Activated T-helper 17 cell treated with anti-CD3 and anti-CD28 coated beads, Interleukin-2, amount 50 U/mL, for 72 hours (primary cell): Measurements from ENCODE around the gene TFAP2E. TPM values are rescaled to one million over a fixed set of nuclear protein-coding genes. Genes with fewer than 3 reads are reported as not detected.
"Not testable (repeated sequence)": the region's sequence is repeated elsewhere in the genome, so short reads cannot be mapped to it uniquely, and the experiment has no call there.

Source experiments
- ATAC-seq: fragments of 150-1000 bp; cut with Tn5 transposase; replicated peaks from 2 replicates; pipeline ENCODE4 v1.10.0; 2021; ENCODE audit warnings: mild to moderate bottlenecking, moderate library complexity
- H3K27ac Mint-ChIP-seq: one replicate; pipeline ENCODE4 v1.8.0; 2022; ENCODE audit warnings: mixed read lengths
- H3K27me3 Mint-ChIP-seq: one replicate; pipeline ENCODE4 v1.8.0; 2022; ENCODE audit warnings: mixed read lengths
- H3K36me3 Mint-ChIP-seq: one replicate; pipeline ENCODE4 v1.8.0; 2022; ENCODE audit warnings: low read depth, mild to moderate bottlenecking, mixed read lengths
- H3K4me1 Mint-ChIP-seq: one replicate; pipeline ENCODE4 v1.8.0; 2022; ENCODE audit warnings: mixed read lengths
- H3K4me3 Mint-ChIP-seq: one replicate; pipeline ENCODE4 v1.8.0; 2022; ENCODE audit warnings: mild to moderate bottlenecking, mixed read lengths
- H3K9me3 Mint-ChIP-seq: one replicate; pipeline ENCODE4 v1.8.0; 2022; ENCODE audit warnings: mixed read lengths
- total RNA-seq, 2 donors: library from RNA; stranded (reverse); gene quantifications; one replicate each; pipeline ENCODE4 v1.2.3, GENCODE V29; 2022

Gene TFAP2E
- total RNA-seq, 2 donors from 2014 or later: 0.97 to 4.5 TPM

- H3K4me1 Mint-ChIP-seq: peaks cover 9% of the 10 kb centered on the region
- peak overlapping the region; percentile 44 for H3K27ac Mint-ChIP-seq
- peak overlapping the region; percentile 95 for H3K4me3 Mint-ChIP-seq
- no peaks in the 10 kb centered on the region for H3K9me3 Mint-ChIP-seq
- ATAC-seq: no peak
- H3K27me3 Mint-ChIP-seq: no peaks in the 10 kb centered on the region
- H3K36me3 Mint-ChIP-seq: no peaks in the 10 kb centered on the region
Observed at GRCh38 chr1:35575416-35575958, 2.4 kb downstream of the TFAP2E start.

GRCh38 chr1:35576061-35576765 lies 3.1 kb downstream of the TFAP2E start:
- Mint-ChIP-seq H3K4me1 (peaks cover 9% of the 10 kb centered on the region), H3K4me3 (peak overlapping the region; percentile 95), H3K9me3 (no peaks in the 10 kb centered on the region), H3K36me3 (no peaks in the 10 kb centered on the region), H3K27ac (peak overlapping the region; percentile 44), H3K27me3 (no peaks in the 10 kb centered on the region)
- ATAC-seq: no peak

- not testable (repeated sequence) for H3K36me3 Mint-ChIP-seq, H3K4me1 Mint-ChIP-seq, H3K27me3 Mint-ChIP-seq, ATAC-seq, H3K9me3 Mint-ChIP-seq
- Mint-ChIP-seq H3K27ac (peak overlapping the region; percentile 44), H3K4me3 (peak overlapping the region; percentile 95)
Observed at GRCh38 chr1:35576766-35577070, 3.6 kb downstream of the TFAP2E start.

- Mint-ChIP-seq H3K36me3 (no peaks in the 10 kb centered on the region), H3K27ac (peak overlapping the region; percentile 92), H3K4me3 (peak overlapping the region; percentile 95), H3K4me1 (peaks cover 9% of the 10 kb centered on the region), H3K27me3 (no peaks in the 10 kb centered on the region), H3K9me3 (no peaks in the 10 kb centered on the region)
- peak; percentile 88 for ATAC-seq
Observed at GRCh38 chr1:35577071-35577998, 4.2 kb downstream of the TFAP2E start.

DNA sequence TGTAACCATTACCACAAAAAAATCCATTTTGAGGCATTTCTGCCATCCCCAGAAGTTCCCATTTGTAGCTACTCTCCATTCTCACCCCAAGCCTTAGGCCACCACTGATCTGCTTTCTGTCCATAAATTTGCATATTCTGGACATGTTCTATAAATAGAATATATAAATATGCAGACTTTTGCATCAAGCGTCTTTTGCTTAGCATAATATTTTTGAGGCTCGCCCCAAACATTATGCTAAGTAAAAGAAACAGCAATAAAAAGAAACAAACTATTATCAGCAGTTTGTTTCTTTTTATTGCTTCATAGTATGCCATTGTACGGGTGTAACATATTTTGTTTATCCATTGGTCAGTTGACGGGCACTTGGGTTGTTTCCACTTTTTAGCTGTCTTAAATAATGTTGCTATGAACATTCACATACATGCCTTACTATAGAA lies 7.9 kb downstream of the TFAP2E start:
- no peaks in the 10 kb centered on the region for H3K27me3 Mint-ChIP-seq
- ATAC-seq: no peak

DNA sequence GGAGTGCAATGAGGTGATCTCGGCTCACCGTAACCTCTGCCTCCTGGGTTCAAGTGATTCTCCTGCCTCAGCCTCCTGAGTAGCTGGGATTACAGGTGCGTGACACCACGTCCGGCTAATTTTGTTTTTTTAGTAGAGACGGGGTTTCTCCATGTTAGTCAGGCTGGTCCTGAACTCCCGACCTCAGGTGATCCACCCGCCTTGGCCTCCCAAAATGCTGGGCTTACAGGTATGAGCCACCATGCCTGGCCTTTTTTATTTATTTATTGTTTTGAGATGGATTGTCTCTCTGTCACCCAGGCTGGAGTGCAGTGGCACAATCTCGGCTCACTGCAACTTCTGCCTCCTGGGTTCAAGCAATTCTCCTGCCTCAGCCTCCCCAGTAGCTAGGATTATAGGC lies 8.5 kb downstream of the TFAP2E start:
- not testable (repeated sequence) for H3K27me3 Mint-ChIP-seq, ATAC-seq, H3K27ac Mint-ChIP-seq, H3K36me3 Mint-ChIP-seq, H3K4me1 Mint-ChIP-seq, H3K9me3 Mint-ChIP-seq, H3K4me3 Mint-ChIP-seq

More for the DNA sequence above, 7.9 kb downstream of the TFAP2E start:
- H3K4me3 Mint-ChIP-seq: no peak overlapping the region
- peaks cover 9% of the 10 kb centered on the region for H3K4me1 Mint-ChIP-seq
- no peaks in the 10 kb centered on the region for H3K36me3 Mint-ChIP-seq
- no peak overlapping the region for H3K27ac Mint-ChIP-seq
- no peaks in the 10 kb centered on the region for H3K9me3 Mint-ChIP-seq

GRCh38 chr1:35585281-35585680 lies 12.2 kb downstream of the TFAP2E start:
- Mint-ChIP-seq H3K36me3 (no peaks in the 10 kb centered on the region), H3K9me3 (no peaks in the 10 kb centered on the region), H3K4me3 (no peak overlapping the region), H3K4me1 (peaks cover 4% of the 10 kb centered on the region), H3K27me3 (no peaks in the 10 kb centered on the region), H3K27ac (no peak overlapping the region)
- no peak for ATAC-seq

DNA sequence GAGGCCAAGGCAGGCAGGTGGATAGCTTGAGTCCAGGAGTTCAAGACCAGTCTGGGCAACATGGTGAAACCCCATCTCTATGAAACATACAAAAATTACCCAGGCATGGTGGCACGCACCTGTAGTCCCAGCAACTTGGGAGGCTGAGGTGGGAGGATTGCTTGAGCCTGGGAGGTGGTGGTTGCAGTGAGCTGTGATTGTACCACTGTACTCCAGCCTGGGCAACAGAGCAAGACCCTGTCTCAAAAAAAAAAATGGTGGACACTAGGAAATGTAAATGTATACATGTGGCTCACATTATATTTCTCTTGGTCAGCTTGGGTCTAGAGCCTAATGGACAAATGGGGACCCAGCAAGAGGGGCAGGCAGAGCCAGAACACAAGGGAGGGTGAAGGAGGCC lies 12.7 kb downstream of the TFAP2E start:
- H3K4me1 Mint-ChIP-seq, ATAC-seq, H3K9me3 Mint-ChIP-seq, H3K36me3 Mint-ChIP-seq, H3K4me3 Mint-ChIP-seq, H3K27me3 Mint-ChIP-seq, H3K27ac Mint-ChIP-seq: not testable (repeated sequence)

DNA sequence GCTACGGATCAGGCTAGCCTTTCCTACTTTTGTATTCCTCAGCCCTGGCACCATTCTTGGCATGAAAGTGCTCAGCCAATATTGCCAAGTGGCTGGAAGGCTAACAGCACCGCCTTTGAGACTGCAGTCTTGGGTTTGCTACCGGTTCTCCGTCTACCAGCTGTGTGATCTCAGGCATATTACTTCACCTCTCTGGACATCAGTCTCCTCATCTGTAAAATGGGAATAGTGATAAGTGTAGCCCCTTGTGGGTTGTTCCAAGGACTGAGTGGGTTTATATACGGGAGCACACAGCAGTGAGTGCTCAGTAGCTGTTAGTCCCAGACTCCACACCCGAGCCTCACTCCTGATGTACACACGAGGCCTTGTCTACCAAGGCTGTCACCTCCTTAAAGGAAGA lies 13.7 kb downstream of the TFAP2E start:
- Mint-ChIP-seq H3K27ac (no peak overlapping the region), H3K36me3 (no peaks in the 10 kb centered on the region), H3K9me3 (no peaks in the 10 kb centered on the region), H3K27me3 (no peaks in the 10 kb centered on the region), H3K4me1 (peaks cover 4% of the 10 kb centered on the region), H3K4me3 (no peak overlapping the region)
- ATAC-seq: no peak

- H3K4me1 Mint-ChIP-seq: peaks cover 4% of the 10 kb centered on the region
- H3K36me3 Mint-ChIP-seq: no peaks in the 10 kb centered on the region
- no peaks in the 10 kb centered on the region for H3K27me3 Mint-ChIP-seq
- ATAC-seq: no peak
- H3K27ac Mint-ChIP-seq: no peak overlapping the region
- H3K4me3 Mint-ChIP-seq: no peak overlapping the region
- H3K9me3 Mint-ChIP-seq: no peaks in the 10 kb centered on the region
Observed at GRCh38 chr1:35587736-35588135, 14.6 kb downstream of the TFAP2E start.

- Mint-ChIP-seq H3K4me1 (peaks cover 4% of the 10 kb centered on the region), H3K4me3 (no peak overlapping the region), H3K36me3 (no peaks in the 10 kb centered on the region), H3K27me3 (no peaks in the 10 kb centered on the region), H3K27ac (no peak overlapping the region), H3K9me3 (no peaks in the 10 kb centered on the region)
- no peak for ATAC-seq
Observed at GRCh38 chr1:35588197-35588910, 15.2 kb downstream of the TFAP2E start.

GRCh38 chr1:35589516-35590427 lies 16.7 kb downstream of the TFAP2E start:
- H3K27me3 Mint-ChIP-seq: no peaks in the 10 kb centered on the region
- no peak overlapping the region for H3K27ac Mint-ChIP-seq
- no peak for ATAC-seq
- peaks cover 8% of the 10 kb centered on the region for H3K4me1 Mint-ChIP-seq
- no peak overlapping the region for H3K4me3 Mint-ChIP-seq
- H3K36me3 Mint-ChIP-seq: no peaks in the 10 kb centered on the region
- no peaks in the 10 kb centered on the region for H3K9me3 Mint-ChIP-seq

DNA sequence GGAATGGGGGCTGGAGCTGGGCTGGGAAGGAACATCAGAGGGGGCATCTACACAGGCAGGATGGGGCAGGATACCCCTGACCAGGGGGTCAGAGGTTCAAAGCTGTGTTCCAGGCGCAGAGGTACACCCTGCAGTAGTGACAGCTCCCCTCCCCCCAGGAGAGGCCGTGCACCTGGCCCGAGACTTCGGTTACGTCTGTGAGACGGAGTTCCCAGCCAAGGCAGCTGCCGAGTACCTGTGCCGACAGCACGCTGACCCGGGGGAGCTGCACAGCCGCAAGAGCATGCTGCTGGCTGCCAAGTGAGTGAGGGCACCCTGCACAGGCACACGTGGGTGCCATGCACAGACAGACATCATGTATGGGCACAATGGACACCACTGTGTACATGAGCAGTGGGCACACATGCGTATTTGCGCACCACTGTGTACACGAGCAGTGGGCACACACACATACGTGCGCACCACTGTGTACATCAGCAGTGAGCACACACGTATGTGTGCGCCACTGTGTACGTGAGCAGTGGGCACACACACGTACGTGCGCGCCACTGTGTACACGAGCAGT lies 17.4 kb downstream of the TFAP2E start:
- H3K36me3 Mint-ChIP-seq: no peaks in the 10 kb centered on the region

More for the DNA sequence above, 17.4 kb downstream of the TFAP2E start:
- no peak for ATAC-seq
- no peak overlapping the region for H3K27ac Mint-ChIP-seq
- H3K4me1 Mint-ChIP-seq: peaks cover 8% of the 10 kb centered on the region
- no peaks in the 10 kb centered on the region for H3K27me3 Mint-ChIP-seq
- no peaks in the 10 kb centered on the region for H3K9me3 Mint-ChIP-seq
- H3K4me3 Mint-ChIP-seq: no peak overlapping the region
